GM18907 (cell line): ENCODE results near the gene AMER2.
"Not testable (repeated sequence)": the region's sequence is repeated elsewhere in the genome, so short reads cannot be mapped to it uniquely, and the experiment has no call there.

ENCODE experiments used
- ATAC-seq: cut with Tn5 transposase; IDR thresholded peaks from one replicate; pipeline ENCODE4 v1.9.1; 2021; ENCODE audit warnings: mild to moderate bottlenecking, moderate library complexity; ENCODE audit not compliant: unreplicated experiment

Gene AMER2

GRCh38 chr13:25186187-25186586 is 14.1 kb upstream of the AMER2 start:
- ATAC-seq, result no peak

GRCh38 chr13:25181597-25181996 is 9.5 kb upstream of the AMER2 start:
- ATAC-seq, result peak; percentile 43

- ATAC-seq, result peak; percentile 86
These were observed 8.9 kb upstream of the AMER2 start for GRCh38 chr13:25180775-25181537.

- ATAC-seq, result peak; percentile 9
These were observed 8.0 kb upstream of the AMER2 start for GRCh38 chr13:25179832-25180774.

- no peak for ATAC-seq
These were observed 6.9 kb upstream of the AMER2 start for GRCh38 chr13:25179011-25179410.

- ATAC-seq, result no peak
These were observed 6.0 kb upstream of the AMER2 start for GRCh38 chr13:25178070-25178469.

GRCh38 chr13:25177636-25178035 is 5.5 kb upstream of the AMER2 start:
- ATAC-seq, result no peak

GRCh38 chr13:25177012-25177411 is 4.9 kb upstream of the AMER2 start:
- ATAC-seq, result no peak

GRCh38 chr13:25175431-25175830 is 3.3 kb upstream of the AMER2 start:
- ATAC-seq, result no peak

- ATAC-seq, result no peak
These were observed 2.9 kb upstream of the AMER2 start for GRCh38 chr13:25175026-25175425.

- no peak for ATAC-seq
These were observed 2.2 kb upstream of the AMER2 start for GRCh38 chr13:25174304-25174703.

GRCh38 chr13:25172303-25172630 is 179 bp upstream of the AMER2 start:
- ATAC-seq, result no peak

GRCh38 chr13:25171170-25171516 is 945 bp downstream of the AMER2 start:
- no peak for ATAC-seq

- ATAC-seq, result no peak
These were observed 1.5 kb downstream of the AMER2 start for GRCh38 chr13:25170554-25171111.

GRCh38 chr13:25169951-25170553 is 2.0 kb downstream of the AMER2 start:
- no peak for ATAC-seq

- no peak for ATAC-seq
These were observed 2.7 kb downstream of the AMER2 start for GRCh38 chr13:25169356-25169755.

- ATAC-seq, result no peak
These were observed 3.3 kb downstream of the AMER2 start for GRCh38 chr13:25168790-25169189.

- no peak for ATAC-seq
These were observed 4.5 kb downstream of the AMER2 start for GRCh38 chr13:25167382-25168174.

GRCh38 chr13:25166306-25166705 is 5.8 kb downstream of the AMER2 start:
- ATAC-seq, result no peak

- no peak for ATAC-seq
These were observed 6.4 kb downstream of the AMER2 start for GRCh38 chr13:25165663-25166062.

GRCh38 chr13:25165163-25165562 is 6.9 kb downstream of the AMER2 start:
- ATAC-seq, result not testable (repeated sequence)
